Posterior cingulate gyrus (tissue), 11 donors: ENCODE measurements around the gene SUSD3.

Source experiments
- DNase-seq, 10 donors: peaks; one replicate each; pipeline versions ENCODE4 v3.0.0 to v3.0.0-alpha.2; 2020 to 2021; ENCODE audit warnings: mixed read lengths in 3 of 10
- intact Hi-C: fragments of 100-400 bp; cut with DNase I; formaldehyde crosslinking; loops from one replicate; pipeline ENCODE4 v1.15.1; 2023

Gene SUSD3

GRCh38 chr9:93117924-93118862, 59.7 kb downstream of the SUSD3 start:
- intact Hi-C loops, result no loop called here
- DNase-seq, result peak in 3 of 10 donors; percentile 47 to 57 (median 48)

- peak in 6 of 10 donors; percentile 3 to 72 (median 32) for DNase-seq
Measured at GRCh38 chr9:93118863-93119702, 60.6 kb downstream of the SUSD3 start.

GRCh38 chr9:93119703-93119952, 61.1 kb downstream of the SUSD3 start:
- peak in 1 of 10 donors; percentile 5 for DNase-seq
- intact Hi-C loops, result no loop called here

More at GRCh38 chr9:93118863-93119702, 60.6 kb downstream of the SUSD3 start:
- intact Hi-C loops, result no loop called here

- intact Hi-C loops, result no loop called here
- peak in 9 of 10 donors; percentile 51 to 94 (median 60) for DNase-seq
Measured at GRCh38 chr9:93119953-93120845, 61.7 kb downstream of the SUSD3 start.

GRCh38 chr9:93120846-93121315, 62.4 kb downstream of the SUSD3 start:
- DNase-seq, result peak in 7 of 10 donors; percentile 1 to 77 (median 5)

GRCh38 chr9:93121316-93122241, 63.1 kb downstream of the SUSD3 start:
- intact Hi-C loops, result no loop called here
- DNase-seq, result peak in 7 of 10 donors; percentile 1 to 75 (median 20)

More at GRCh38 chr9:93120846-93121315, 62.4 kb downstream of the SUSD3 start:
- intact Hi-C loops, result no loop called here

- DNase-seq, result peak in 3 of 10 donors; percentile 62 to 76 (median 72)
- intact Hi-C loops, result no loop called here
Measured at GRCh38 chr9:93122721-93123221, 64.3 kb downstream of the SUSD3 start.

- DNase-seq, result peak in 3 of 10 donors; percentile 43 to 85 (median 83)
- intact Hi-C loops, result no loop called here
Measured at GRCh38 chr9:93123561-93124283, 65.2 kb downstream of the SUSD3 start.

GRCh38 chr9:93124793-93125192, 66.3 kb downstream of the SUSD3 start:
- intact Hi-C loops, result no loop called here
- peak in 4 of 10 donors; percentile 9 to 78 (median 67) for DNase-seq

- peak in 2 of 10 donors; percentile 1 to 33 for DNase-seq
- intact Hi-C loops, result no loop called here
Measured at GRCh38 chr9:93125331-93125894, 66.9 kb downstream of the SUSD3 start.

- intact Hi-C loops, result no loop called here
- DNase-seq, result peak in 3 of 10 donors; percentile 63 to 80 (median 77)
Measured at GRCh38 chr9:93126151-93126781, 67.8 kb downstream of the SUSD3 start.

GRCh38 chr9:93126825-93127368, 68.4 kb downstream of the SUSD3 start:
- DNase-seq, result peak in 3 of 10 donors; percentile 50 to 79 (median 79)
- intact Hi-C loops, result no loop called here

GRCh38 chr9:93127395-93127911, 69.0 kb downstream of the SUSD3 start:
- intact Hi-C loops, result no loop called here
- peak in 5 of 10 donors; percentile 28 to 88 (median 80) for DNase-seq

- peak in 3 of 10 donors; percentile 50 to 68 (median 54) for DNase-seq
- intact Hi-C loops, result no loop called here
Measured at GRCh38 chr9:93128011-93128714, 69.7 kb downstream of the SUSD3 start.

- no peak for DNase-seq
- intact Hi-C loops, result no loop called here
Measured at GRCh38 chr9:93128715-93129224, 70.3 kb downstream of the SUSD3 start.

GRCh38 chr9:93129286-93129685, 70.8 kb downstream of the SUSD3 start:
- DNase-seq, result peak in 3 of 10 donors; percentile 77 to 88 (median 80)
- intact Hi-C loops, result no loop called here
